Pancreas (tissue), 10 donors: ENCODE measurements around the gene AADACL2. TPM values are rescaled to one million over a fixed set of nuclear protein-coding genes. Genes with fewer than 3 reads are reported as not detected.
"Not testable (repeated sequence)": the region's sequence is repeated elsewhere in the genome, so short reads cannot be mapped to it uniquely, and the experiment has no call there.

ENCODE experiments used
- ATAC-seq, 4 donors: fragments of 200-7000 bp; cut with Tn5 transposase; one replicate each; pipeline versions ENCODE4 v1.8.0 to v1.9.1; 2020; ENCODE audit warnings: mild to moderate bottlenecking in 4 of 4, moderate library complexity in 4 of 4
- DNase-seq, 6 donors: peaks; one replicate each; pipeline ENCODE4 v3.0.0-alpha.2; 2020
- FAIRE-seq: peaks from 2 replicates; lab custom pipeline; 2012; peaks lifted over from hg19 to GRCh38; lab: Jason Lieb, UNC
- H3K27ac ChIP-seq, 4 donors: fragments of 200-600 bp; sonication (generic); 1 replicate in 3 of 4; 2 replicates in 1 of 4; pipeline versions ENCODE4 v1.5.0 to v1.8.0; 2020
- H3K27me3 ChIP-seq, 4 donors: fragments of 200-600 bp; one replicate each; pipeline ENCODE4 v1.8.0; 2021
- H3K36me3 ChIP-seq, 3 donors: fragments of 200-600 bp; sonication (generic) in 1 of 3; one replicate each; pipeline versions ENCODE4 v1.5.0 to v1.8.0; 2020 to 2021
- H3K4me1 ChIP-seq, 3 donors: fragments of 200-600 bp; one replicate each; pipeline ENCODE4 v1.8.0; 2021
- H3K4me3 ChIP-seq, 4 donors: fragments of 200-600 bp; sonication (generic) in 2 of 4; one replicate each; pipeline versions ENCODE4 v1.5.0 to v1.8.0; 2020 to 2021
- H3K9me3 ChIP-seq, 4 donors: fragments of 200-600 bp; one replicate each; pipeline ENCODE4 v1.8.0; 2021
- CTCF ChIP-seq, 4 donors: fragments of 200-600 bp; sonication (generic) in 3 of 4; IDR thresholded peaks; one replicate each; pipeline versions ENCODE4 v1.5.0 to v1.8.0; 2021; ENCODE audit warnings: antibody characterized with exemption in 4 of 4
- WGBS, 2 donors: extraction: QIAGEN DNeasy Blood & Tissue Kit; methylation state at CpG; one replicate each; pipeline ENCODE4 v1.1.7; 2013; 5-methylcytosine and 5-hydroxymethylcytosine counted together
- intact Hi-C, 3 donors: fragments of 100-400 bp; cut with DNase I; formaldehyde crosslinking; loops; one replicate each; pipeline versions ENCODE4 v1.11.1 to v1.14.2; 2022
- polyA plus RNA-seq, 2 donors: library from polyadenylated mRNA; stranded (reverse); fragments of 200-250 nt; gene quantifications; one replicate each; pipeline ENCODE4 v1.2.3, GENCODE V29; 2013
- total RNA-seq, 6 donors: library from RNA; stranded (reverse); fragmentation: NEBNext Ultra II Directional in 4 of 6; extraction: Animal tissue kit (Norgen Biotek cat#: 25700) in 4 of 6; gene quantifications; one replicate each; pipeline versions ENCODE4 v1.2.1 to v1.2.4, GENCODE V29; 2021 to 2023
- donor health status: healthy with polysubstance abuse.
- donor health status: DM: no; HTN: no; CAD: no; lungs with moderate emphysema.
- donor health status: DM: no; HTN: no; CAD: no.
- donor health status: control.
- donor health status: control.
- donor health status: Bipolar disorder and iron deficiency.
- donor health status: DM: yes; HTN: yes; CAD: no.
- donor health status: DM: no; HTN: no; CAD: no.
- donor health status: DM: no; HTN: no; CAD: no.
- donor health status: DM: yes; HTN: yes; CAD: no.

AADACL2 gene
- total and polyA plus RNA-seq, 8 donors = not detected

GRCh38 chr3:151753846-151754245 is 20.1 kb downstream of the AADACL2 start:
- intact Hi-C loops = no loop called here
- H3K36me3 ChIP-seq = no peaks in the 10 kb centered on the region
- no peaks in the 10 kb centered on the region for H3K4me1 ChIP-seq
- no peak for FAIRE-seq
- WGBS, 2 donors = 74 to 93% methylated on average over 4 of the region's 4 CpGs
- H3K4me3 ChIP-seq = no peak overlapping the region
- no peak for DNase-seq
- TF ChIP-seq CTCF (IDR thresholded peaks at IDR 0.05) = no peak
- no peaks in the 10 kb centered on the region for H3K27me3 ChIP-seq
- ATAC-seq = no peak
- H3K9me3 ChIP-seq = no peaks in the 10 kb centered on the region
- H3K27ac ChIP-seq = no peak overlapping the region

DNA sequence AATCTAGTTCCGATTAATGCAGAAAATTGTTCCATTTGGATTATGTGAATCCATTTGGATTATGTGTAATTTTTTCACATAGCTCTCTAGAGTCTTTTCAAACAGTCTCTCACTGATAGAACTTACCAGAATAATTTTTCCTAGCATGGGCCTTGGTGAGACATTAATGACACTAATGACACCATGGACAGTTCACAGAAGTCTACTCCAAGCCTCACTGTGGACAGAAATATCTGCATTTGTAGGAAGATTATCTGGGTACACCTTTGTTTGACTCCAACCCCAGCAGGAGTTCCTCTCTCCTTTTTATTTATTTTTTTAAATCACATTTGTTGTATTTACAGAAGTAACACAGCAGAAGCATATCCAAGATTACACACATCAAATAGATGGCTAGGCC is 27.9 kb downstream of the AADACL2 start:
- no peak for ATAC-seq
- Histone ChIP-seq H3K27me3 (no peaks in the 10 kb centered on the region), H3K4me1 (no peaks in the 10 kb centered on the region), H3K27ac (no peak overlapping the region), H3K9me3 (no peaks in the 10 kb centered on the region), H3K36me3 (no peaks in the 10 kb centered on the region), H3K4me3 (no peak overlapping the region)
- DNase-seq = no peak
- FAIRE-seq = no peak
- 88 to 94% methylated on average over 1 of the region's 1 CpG for WGBS, 2 donors
- TF ChIP-seq CTCF (IDR thresholded peaks at IDR 0.05) = no peak
- intact Hi-C loops = no loop called here

- intact Hi-C loops, H3K27ac ChIP-seq, DNase-seq, H3K9me3 ChIP-seq, ATAC-seq, H3K4me3 ChIP-seq, FAIRE-seq, H3K27me3 ChIP-seq, H3K36me3 ChIP-seq: not testable (repeated sequence)
- peaks cover 0 to 12% (median 8%) of the 10 kb centered on the region in 3 donors for H3K4me1 ChIP-seq
- WGBS, 2 donors = 46 to 63% methylated on average over 1 of the region's 1 CpG
Observed at GRCh38 chr3:151764699-151765098, 31.0 kb downstream of the AADACL2 start.

DNA sequence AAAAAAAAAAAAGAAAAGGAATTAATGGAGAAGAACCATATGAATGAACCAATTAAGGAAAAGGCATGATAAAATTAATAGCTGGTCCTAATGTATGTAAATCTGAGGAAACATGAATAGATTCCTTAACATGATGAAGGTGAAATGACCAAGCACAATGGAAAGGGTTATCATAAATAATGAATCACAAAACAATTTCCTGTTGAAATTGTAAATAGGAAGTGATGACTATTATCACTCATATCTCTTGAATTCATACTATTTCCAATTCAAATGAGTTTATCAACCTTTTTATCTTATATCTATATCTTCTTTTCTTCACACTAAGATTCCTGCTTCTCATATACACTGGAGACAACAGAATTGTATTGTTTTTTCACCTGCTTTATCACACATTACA is 32.0 kb downstream of the AADACL2 start:
- Histone ChIP-seq H3K4me1 (peaks cover 0 to 19% (median 17%) of the 10 kb centered on the region in 3 donors), H3K4me3 (no peak overlapping the region), H3K36me3 (no peaks in the 10 kb centered on the region), H3K9me3 (no peaks in the 10 kb centered on the region), H3K27me3 (no peaks in the 10 kb centered on the region), H3K27ac (no peak overlapping the region)
- no peak for ATAC-seq
- FAIRE-seq = peak; percentile 13
- intact Hi-C loops = no loop called here
- TF ChIP-seq CTCF (IDR thresholded peaks at IDR 0.05) = no peak
- no peak for DNase-seq

DNA sequence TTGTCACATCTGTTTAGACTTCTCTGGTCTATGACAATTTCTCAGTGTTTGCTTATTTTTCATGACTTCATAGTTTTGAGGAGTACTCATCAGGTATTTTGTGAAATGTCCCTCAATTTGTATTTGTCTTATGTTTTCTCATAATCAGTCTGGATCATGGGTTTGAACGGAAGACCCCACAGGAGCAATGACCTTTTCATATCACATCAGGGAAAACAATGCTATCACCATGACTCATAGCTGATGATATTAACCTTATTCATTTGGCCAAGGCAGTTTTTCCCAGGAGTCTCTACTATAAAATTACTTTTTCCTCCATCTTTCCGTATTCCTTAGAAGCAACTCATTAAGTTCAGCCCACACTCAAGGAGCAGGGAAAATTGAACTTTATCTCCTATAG is 32.7 kb downstream of the AADACL2 start:
- Histone ChIP-seq H3K36me3 (no peaks in the 10 kb centered on the region), H3K9me3 (no peaks in the 10 kb centered on the region), H3K4me1 (peaks cover 7 to 27% (median 23%) of the 10 kb centered on the region in 3 donors), H3K4me3 (no peak overlapping the region), H3K27me3 (no peaks in the 10 kb centered on the region), H3K27ac (no peak overlapping the region)
- DNase-seq (no peak), FAIRE-seq (no peak), ATAC-seq (peak in 3 of 4 donors; percentile 19 to 32 (median 29))
- intact Hi-C loops = no loop called here
- TF ChIP-seq CTCF (IDR thresholded peaks at IDR 0.05) = no peak
- WGBS, 2 donors = 54 to 62% methylated on average over 2 of the region's 2 CpGs
